GM18511 (cell line): ENCODE measurements around the gene CELF1.

Experiments used
- ATAC-seq: cut with Tn5 transposase; IDR thresholded peaks from one replicate; pipeline ENCODE4 v1.9.1; 2021; ENCODE audit warnings: mild to moderate bottlenecking, moderate library complexity; ENCODE audit not compliant: unreplicated experiment

The CELF1 gene

DNA sequence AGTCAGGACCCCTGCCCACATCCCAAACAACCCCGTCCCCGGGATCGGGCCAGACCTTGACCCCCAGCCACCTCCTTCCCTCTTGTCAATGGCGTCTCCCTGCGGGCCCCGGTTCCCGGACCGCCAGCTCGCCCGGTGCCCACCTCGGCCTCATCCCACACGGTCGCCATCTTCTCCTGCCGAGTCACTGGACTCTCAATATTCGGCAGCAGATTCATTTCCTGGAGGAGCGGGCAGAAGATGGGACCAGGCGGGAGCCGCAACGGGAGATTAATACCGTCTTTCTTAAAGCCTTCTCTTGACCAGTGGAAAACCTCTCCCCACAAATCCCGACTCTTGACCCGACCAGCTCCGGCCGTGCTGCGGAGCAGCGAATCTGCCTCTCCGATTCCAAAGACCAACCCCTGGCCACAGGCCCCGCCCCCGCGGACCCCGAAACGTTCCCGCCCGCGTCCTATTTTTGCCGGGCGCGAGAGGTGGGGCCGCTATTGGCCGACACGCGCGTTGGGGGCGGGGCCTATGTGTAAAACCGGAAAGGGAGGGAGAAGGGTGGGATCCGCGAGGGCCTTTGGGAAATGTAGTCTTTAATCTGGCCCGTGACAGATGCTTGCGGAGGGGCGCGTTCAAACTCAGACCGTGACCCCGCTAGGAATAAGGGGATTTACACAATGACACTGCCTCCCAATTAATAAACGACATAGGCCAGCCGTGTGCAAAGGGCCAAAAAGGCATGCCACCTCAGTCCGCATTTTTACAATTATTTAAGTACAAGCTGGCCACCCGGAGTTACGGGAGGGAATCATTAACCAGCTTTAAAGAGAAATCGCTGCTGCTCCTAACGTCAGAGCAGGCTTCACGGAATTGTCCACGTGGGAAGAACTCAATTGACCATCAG, 126.6 kb downstream of the CELF1 start, which contains the start of gene PSMC3:
Gene PSMC3 (minus strand): TSS at position 378 of the 895 bp plus-strand sequence. CDS start 160 bp downstream, at position 218.
- ATAC-seq, result peak; percentile 86

DNA sequence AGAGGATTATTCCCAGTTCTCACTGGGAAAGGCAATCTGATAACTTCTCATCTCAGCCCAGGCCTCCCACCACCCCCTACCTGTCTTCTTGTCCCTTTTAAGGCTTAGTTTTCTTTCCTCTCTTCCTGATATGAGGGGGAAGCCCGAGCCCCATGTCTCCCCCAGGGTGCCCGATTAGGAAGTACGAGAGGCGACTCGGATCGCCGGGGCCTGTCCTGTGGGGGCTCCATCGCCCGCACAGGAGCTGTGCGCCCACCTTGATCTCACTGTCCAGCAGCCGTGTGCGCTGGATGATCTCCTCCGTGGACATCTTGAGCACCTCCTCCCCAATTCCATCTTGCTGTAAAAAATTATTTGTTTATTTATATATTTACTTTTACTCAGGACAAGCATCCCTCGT, 127.3 kb downstream of the CELF1 start:
- no peak for ATAC-seq

DNA sequence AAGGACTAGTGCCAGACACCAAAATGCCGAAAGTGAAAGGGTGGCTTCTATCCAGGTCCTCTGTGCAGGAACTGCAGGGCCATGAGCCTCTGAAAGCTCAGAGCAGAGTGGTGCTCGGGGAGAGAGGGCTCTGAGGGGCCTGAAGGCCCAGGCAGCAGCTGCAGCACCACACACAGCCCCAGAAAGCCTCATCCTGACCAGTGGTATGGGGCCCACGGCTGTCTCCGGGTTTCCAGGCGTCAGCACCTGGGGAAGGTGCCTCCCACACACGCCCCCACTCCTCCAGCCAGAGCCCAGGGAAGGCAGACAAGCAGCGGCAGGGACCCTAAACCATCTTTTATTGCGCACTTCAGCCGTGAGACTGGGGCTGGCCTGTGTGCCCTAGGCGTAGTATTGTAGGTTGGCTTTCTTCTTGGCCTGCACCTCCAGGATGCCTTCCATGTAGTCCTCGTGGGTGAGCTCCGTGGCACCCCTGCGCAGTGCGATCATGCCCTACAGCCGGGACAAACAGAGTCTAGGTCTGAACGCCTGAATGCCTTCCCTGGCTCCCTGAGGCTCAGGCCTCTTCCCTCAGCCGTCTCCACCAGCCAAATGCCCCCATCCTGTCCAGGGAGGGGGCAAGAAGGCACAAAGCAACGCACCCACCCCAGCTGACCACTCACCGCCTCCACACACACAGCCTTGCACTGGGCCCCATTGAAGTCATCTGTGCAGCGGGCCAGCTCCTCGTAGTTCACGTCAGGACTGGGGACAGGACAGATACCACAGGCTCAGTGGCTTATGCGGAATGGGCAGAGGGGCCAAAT, 134.3 kb downstream of the CELF1 start:
- ATAC-seq, result no peak

DNA sequence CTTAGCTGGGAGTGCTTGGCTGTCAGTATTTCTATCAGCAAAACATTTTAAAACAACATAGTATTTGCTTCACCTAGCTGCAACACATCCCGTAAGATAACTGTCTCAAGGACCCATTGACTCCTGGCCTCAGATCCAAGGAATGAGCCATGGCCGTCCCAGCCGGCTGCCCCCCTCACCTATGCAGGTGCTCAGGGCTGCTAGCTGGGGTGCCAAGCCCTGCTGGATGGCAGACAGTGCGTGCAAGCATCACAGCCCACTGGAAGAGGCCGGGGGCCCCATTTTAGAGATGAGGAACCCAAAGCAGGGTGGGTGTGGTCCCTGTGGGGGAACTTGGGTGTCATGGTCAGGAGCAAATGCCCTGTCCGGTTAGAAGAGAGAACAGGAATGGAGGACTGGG, 135.2 kb downstream of the CELF1 start:
- no peak for ATAC-seq

DNA sequence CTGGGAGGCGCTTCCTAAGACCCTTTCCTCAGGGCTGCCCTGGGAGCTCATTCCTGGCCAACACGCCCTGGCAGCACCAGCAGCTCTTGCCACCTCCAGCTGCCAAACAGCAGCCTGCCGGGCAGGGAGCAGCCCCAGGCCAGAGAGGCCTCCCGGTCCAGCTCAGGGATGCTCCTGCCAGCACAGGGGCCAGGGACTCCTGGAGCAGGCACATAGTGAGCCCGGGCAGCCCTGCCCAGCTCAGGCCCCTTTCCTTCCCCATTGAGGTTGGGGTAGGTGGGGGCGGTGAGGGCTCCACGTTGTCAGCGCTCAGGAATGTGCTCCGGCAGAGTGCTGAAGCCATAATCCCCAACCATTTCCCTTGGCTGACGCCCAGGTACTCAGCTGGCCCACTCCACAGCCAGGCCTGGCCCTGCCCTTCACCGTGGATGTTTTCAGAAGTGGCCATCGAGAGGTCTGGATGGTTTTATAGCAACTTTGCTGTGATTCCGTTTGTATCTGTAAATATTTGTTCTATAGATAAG, 136.9 kb downstream of the CELF1 start:
- ATAC-seq, result no peak
